Epithelial cell of proximal tubule (primary cell): ENCODE measurements around the gene CEP63. TPM values are rescaled to one million over a fixed set of nuclear protein-coding genes. Genes with fewer than 3 reads are reported as not detected.

Experiments used
- DNase-seq: peaks from one replicate; pipeline ENCODE4 v3.0.0-alpha.2; 2011; ENCODE audit warnings: low read depth
- H3K4me3 ChIP-seq: 2 replicates; pipeline ENCODE4 v1.5.1; 2011; ENCODE audit warnings: low read depth, mild to moderate bottlenecking, low read length
- CTCF ChIP-seq: conservative IDR thresholded peaks from 2 replicates; pipeline ENCODE4 v1.5.1; 2012; ENCODE audit warnings: low read depth, mild to moderate bottlenecking, low read length
- total RNA-seq: library from RNA; depleted of rRNA; stranded (reverse); fragments of >200 nt; gene quantifications from 2 replicates; pipeline ENCODE4 v1.2.3, GENCODE V29; 2015

Gene CEP63
- total RNA-seq, 1 donor from 2014 or later = 21.4 TPM

DNA sequence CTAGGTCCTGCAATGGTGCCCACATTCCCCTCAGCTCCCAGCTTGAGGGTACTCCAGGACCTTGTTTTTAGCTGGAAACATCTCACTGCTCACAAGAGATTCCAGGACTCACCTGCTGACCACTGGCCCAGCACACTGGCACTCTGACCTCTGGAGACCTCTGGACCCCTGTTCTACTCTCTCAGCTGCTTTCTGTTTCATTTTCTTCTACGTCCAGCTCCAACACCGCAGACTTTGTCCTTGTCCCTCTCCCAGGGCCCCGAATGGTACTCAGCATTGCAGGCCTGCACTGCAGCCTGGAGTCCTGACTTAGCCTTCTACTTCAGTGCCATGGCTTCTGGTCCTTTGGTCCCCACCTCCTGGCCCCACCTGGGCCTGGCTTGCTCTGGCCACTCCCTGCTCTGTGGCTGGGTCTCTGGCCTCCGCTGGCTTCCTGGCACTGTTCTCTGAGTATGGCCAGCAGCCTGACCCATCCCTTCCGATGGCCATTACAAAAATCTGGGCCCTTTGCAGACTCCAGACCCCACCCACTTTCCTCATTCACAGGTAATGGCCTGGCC lies 137.0 kb downstream of the CEP63 start:
- TF ChIP-seq CTCF = no peak
- no peak for DNase-seq
- no peak overlapping the region for H3K4me3 ChIP-seq

GRCh38 chr3:134623615-134624245 lies 137.9 kb downstream of the CEP63 start:
- DNase-seq = no peak
- no peak for TF ChIP-seq CTCF
- no peak overlapping the region for H3K4me3 ChIP-seq

Other genes with a start within 250 kb of the CEP63 start
- gene RYK, start 235.2 kb upstream of the CEP63 start, total RNA-seq = 33.5 and 60.5 TPM in 2 replicates
- 98.7 and 109 TPM in 2 replicates for gene AMOTL2, start 111.6 kb upstream of the CEP63 start, total RNA-seq
- gene ANAPC13, start 72 bp upstream of the CEP63 start, total RNA-seq = 52.5 and 80.5 TPM in 2 replicates
- under 0.01 TPM in 1 of 2 replicates, not detected in the other for gene KY, start 165.0 kb downstream of the CEP63 start, total RNA-seq